G401.6 (cell line): Measurements from ENCODE around the gene HCN3.
"Not testable (repeated sequence)": the region's sequence is repeated elsewhere in the genome, so short reads cannot be mapped to it uniquely, and the experiment has no call there.

ENCODE experiments used
- FAIRE-seq: peaks from 2 replicates; lab custom pipeline; 2012; peaks lifted over from hg19 to GRCh38; lab: Jason Lieb, UNC

The HCN3 gene

DNA sequence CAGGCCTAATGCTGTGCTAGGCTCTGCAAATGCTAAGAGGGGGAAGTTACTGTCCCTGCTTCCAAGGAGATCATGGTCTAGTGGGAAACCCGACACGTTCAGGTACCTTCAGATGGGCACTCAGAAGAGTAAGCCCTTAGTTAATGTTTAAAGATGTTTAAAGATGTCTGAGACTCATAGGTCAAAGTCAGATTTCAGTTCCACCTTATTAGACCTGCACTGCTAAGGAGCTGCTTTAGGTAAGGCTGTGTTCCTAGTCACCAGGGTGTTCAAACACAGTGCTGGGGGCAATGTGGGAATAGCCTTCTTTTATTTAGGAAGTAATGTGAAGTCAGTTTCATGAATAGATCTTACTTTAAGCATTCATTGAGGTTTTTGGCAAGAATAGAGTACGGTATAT, 39.7 kb downstream of the HCN3 start:
- FAIRE-seq, result no peak

DNA sequence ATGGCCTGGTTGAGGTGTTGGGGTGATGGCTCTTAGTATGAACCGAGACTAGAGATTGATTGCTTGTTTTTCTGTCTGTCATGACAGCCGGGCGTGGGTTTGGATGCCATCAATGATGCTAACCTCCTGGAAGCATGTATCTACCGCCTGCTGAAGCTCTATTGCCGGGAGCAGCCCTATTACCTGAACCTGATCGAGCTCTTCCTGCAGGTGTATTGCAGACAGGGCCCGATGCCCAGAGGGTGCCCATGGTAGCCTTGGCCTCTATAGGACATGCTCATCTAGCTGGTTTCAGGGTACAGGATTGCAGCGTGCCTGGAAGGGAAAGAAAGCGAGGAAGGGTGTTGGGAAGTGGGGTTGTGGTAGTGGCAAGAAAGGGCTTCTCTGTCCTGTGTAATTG, 40.8 kb downstream of the HCN3 start:
- FAIRE-seq, result no peak

DNA sequence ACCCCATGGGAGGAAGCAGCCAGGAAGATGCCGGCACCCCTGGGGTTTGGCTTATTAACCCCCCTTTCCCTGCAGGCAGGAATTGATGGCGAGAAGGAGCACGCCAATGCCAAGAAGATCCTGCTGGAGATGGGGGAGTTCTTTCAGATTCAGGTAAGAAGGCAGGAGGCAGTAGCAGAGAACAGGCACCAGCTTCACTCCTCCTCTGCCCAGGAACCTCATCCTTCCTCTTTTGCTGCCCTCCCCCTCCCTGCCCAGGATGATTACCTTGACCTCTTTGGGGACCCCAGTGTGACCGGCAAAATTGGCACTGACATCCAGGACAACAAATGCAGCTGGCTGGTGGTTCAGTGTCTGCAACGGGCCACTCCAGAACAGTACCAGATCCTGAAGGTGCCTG, 42.3 kb downstream of the HCN3 start:
- no peak for FAIRE-seq

DNA sequence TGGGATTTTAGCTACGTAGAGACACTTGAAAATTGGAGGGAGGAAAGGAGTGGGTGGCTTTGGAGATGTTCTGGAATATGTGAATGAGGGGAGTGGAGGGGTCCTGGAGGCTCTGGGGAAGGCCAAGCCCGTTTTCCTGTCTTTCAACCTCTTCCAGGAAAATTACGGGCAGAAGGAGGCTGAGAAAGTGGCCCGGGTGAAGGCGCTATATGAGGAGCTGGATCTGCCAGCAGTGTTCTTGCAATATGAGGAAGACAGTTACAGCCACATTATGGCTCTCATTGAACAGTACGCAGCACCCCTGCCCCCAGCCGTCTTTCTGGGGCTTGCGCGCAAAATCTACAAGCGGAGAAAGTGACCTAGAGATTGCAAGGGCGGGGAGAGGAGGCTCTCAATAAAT, 43.0 kb downstream of the HCN3 start:
- FAIRE-seq, result no peak

DNA sequence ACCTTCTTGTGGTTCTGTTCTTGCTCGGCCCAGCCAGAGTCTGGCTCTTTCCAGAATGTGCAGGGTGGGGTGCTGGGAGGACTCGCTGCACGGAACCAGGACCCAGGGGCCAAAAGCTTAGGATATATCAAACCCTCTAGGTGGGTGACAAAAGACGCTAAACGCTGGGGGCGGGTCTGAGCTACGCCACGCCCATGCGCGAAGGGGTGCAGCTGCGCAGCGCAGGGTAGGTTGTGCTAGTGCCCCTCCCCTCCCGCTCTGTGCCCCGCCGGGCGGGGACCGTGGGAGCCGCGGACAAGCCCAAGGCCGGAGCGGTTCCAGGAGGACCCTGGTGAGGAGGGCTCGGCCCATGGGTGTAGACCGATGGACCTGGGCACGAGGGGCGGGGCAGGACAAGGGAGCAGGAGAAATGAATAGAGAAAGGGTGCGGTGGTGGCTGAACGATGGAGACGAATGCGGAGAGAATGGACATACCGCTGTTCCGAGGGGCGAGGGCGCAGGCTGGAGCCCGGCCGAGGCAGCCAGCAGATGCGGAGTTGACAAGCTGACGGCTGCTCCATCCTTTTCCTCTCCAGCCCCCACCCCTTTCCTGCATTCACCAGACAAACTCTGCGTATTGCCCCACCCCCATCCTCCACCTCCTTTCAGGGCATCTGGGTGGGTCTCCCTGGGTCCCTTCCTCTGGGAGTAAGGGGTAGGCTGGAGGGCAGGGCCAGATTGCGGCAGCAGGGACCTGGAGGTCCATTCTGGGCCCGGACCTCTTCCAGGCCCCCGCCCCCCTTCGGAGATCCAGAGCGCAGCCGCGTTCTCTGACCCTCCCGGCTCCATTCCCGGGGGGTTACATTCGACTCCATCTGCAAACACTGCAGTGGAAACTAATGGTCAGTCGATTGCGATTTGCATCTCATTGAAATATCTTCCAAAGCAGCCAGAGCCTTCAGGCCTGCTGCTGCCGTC, 43.7 kb downstream of the HCN3 start, which contains the start of gene RUSC1:
RUSC1 (plus strand) TSS at position 234 of the 957 bp plus-strand sequence. CDS start 880 bp downstream, outside the sequence.
- no peak for FAIRE-seq

DNA sequence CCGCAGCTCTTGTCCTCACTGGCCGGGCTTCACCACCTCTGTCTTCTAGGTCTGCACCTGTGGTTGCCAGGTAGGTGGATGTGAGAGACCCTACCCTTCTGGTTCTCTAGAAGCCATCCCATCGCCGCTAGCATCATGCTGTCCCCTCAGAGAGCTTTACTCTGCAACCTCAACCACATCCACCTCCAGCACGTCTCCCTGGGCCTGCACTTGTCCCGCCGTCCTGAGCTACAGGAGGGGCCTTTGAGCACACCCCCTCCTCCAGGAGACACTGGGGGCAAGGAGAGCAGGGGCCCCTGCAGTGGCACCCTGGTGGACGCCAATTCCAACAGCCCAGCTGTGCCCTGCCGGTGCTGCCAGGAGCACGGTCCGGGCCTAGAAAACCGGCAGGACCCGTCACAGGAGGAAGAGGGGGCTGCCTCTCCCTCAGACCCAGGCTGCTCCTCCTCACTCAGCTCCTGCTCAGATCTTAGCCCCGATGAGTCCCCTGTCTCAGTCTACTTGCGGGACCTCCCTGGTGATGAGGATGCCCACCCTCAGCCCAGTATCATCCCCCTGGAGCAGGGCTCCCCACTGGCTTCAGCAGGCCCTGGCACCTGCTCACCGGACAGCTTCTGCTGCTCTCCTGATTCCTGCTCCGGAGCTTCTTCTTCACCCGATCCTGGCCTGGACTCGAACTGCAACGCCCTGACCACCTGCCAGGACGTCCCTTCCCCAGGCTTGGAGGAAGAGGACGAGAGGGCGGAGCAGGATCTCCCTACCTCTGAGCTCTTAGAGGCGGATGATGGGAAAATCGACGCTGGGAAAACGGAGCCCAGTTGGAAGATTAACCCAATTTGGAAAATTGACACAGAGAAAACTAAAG, 44.6 kb downstream of the HCN3 start:
- FAIRE-seq, result no peak

DNA sequence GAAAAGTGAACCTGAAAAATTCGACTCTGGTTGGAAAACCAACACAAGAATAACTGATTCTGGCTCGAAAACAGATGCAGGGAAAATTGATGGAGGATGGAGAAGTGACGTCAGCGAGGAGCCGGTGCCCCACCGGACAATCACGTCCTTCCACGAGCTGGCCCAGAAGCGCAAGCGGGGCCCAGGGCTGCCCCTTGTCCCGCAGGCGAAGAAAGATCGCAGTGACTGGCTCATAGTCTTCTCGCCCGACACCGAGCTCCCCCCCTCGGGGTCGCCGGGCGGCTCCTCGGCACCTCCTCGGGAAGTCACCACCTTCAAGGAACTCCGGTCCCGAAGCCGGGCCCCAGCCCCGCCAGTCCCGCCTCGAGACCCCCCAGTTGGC, 45.3 kb downstream of the HCN3 start:
- no peak for FAIRE-seq

DNA sequence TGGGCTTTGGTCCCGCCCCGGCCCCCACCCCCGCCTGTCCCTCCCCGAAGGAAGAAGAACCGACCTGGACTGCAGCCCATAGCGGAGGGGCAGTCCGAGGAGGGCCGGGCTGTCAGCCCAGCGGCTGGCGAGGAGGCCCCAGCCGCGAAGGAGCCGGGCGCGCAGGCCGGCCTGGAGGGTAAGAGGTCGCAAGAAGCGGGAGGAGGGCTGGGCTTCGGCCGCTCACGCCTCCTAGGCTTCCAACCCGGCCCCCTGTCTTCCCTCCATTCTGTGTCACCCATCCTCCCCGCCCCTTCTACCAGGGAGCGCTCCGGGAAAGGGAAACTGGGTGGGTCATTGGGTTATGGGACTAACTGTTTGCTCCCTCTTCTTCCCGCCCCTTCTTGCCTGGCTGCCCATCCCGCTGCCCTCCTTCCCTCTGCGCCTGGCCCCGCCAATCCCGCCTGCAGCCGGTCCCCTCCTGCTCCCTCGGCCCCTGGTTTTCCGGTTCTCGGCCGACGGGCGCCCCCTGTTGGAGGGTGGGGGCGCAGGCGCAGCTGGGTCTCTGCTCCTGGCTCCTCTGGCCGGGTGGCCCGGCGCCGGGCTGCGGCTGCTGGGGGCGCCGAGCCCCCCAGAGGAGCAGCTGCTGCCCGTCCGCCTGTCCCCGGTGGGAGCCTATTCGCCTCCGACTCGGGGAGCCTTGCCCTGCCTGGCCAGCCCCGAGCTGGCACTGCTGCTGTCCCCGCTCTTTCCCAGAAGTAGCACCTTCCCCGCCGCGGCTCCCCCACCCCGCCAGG, 45.9 kb downstream of the HCN3 start:
- FAIRE-seq, result peak; percentile 97

DNA sequence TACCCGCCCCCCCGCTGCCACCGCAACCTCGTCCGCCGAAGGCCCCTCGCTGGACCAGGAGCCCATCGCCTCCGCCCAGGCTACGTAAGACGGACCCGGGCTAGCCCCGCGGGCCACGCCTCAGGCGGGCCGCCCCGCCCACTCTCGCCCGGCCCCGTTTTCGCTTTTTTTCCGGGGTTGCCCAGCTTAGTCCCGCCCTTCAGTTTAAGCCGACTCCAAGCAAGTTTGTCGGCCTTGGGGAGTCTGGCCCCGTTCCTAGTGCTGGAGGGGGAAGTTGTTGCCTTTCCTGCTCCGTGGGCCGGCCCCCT, 46.4 kb downstream of the HCN3 start:
- peak; percentile 51 for FAIRE-seq

DNA sequence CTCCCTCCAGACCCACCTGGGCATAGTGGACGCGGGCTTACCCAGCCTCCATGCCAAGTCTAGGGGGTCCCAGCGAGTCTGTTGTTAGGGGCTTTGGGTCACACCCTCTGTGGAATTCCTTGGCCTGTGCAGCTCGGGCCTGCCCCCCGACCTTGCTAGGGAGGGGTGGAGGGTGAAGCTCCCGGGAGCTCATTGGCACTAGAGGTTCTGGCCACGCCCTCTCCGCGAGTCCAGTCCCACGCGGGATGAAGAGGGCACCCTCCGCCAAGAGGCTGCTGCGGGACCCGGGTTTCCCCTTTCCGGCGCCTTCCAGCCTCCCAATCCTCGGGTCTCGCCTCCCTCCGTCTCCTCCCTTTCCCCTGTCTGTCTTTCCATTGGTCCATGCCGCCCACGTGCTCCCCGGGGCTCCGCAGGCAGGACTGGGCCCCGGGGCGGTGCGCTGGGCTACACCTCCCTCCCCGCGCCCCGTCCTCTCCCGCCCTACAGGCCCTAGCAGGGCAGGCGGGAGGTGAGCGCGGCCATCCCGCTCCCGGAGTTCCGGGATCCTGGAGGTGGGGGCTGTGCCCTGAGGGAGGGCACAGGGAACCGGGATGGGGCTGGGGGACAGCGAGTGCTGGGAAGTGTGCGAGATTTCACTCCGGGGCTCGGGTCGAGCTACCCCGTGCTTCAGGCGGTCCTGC, 46.9 kb downstream of the HCN3 start:
- peak; percentile 95 for FAIRE-seq

DNA sequence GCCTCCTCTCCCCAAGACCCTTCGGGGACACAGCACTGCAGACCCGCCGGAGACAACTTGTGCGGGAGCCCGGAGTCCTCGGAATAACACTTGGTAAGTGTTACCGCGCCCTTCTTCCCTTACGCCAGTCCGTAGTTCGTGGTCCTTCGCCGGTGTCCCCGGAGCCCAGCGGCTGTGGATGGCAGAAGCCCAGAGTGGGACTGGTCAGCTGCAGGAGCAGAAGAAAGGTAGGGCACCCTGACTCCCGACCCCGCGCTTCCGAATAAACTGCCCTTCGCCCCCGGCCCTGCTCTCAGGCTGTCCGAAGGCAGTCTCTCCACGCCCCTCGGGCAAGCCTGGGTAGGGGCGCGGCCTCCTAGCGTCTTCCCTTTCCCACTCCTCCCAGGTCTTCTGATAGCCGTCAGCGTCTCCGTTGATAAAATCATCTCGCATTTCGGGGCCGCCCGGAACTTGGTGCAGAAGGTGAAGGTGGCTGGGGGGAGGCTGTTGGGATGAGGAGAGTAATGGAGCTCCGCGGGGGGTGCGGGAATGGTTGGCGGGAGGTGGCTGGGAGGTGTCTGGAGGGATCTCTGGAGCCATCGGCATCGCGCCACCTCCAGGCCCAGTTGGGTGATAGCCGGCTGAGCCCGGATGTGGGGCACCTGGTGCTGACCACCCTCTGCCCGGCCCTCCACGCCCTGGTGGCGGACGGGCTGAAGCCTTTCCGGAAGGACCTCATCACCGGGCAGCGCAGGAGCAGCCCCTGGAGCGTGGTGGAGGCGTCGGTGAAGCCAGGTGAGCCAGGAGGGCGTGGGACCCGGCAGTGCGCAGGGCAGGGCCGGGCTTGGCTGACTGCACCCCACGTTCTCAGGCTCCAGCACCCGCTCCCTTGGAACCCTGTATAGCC, 47.7 kb downstream of the HCN3 start:
- no peak for FAIRE-seq

DNA sequence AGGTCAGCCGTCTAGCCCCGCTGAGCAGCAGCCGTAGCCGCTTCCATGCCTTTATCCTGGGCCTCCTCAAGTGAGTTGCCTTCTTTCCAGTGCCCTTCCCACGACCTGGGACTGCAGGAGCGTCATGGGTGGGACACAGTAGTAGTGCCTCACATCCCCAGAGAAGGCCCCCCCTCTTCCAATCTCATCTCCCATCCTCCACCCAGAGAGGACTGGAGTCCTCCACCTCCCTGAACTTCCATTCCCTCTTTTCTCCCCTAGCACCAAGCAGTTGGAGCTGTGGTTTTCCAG, 48.3 kb downstream of the HCN3 start:
- FAIRE-seq, result no peak

DNA sequence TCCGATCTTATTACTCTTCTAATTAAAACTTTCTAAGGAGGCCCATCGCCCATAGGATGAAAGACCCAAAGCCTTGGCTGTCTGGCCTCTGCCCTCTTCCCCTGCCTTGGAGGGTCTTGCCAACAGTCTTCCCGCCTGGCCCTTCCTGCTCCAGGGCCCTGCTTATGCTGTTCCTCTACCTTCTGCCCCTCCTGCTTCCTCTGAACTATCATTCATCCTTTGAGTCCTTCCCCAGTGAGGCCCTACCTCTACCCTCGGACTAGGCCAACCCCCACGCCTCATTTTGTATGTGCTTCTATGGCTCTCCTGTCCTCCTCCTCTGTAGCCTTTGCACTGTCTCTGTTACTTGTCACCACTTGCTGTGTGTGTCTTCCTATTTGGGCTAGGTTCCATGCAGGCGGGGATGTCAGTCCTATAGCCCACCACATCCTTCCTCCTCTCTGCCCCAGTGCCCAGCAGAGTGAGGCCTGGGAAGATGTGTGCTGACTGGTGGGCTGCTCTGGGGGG, 48.8 kb downstream of the HCN3 start:
- no peak for FAIRE-seq

DNA sequence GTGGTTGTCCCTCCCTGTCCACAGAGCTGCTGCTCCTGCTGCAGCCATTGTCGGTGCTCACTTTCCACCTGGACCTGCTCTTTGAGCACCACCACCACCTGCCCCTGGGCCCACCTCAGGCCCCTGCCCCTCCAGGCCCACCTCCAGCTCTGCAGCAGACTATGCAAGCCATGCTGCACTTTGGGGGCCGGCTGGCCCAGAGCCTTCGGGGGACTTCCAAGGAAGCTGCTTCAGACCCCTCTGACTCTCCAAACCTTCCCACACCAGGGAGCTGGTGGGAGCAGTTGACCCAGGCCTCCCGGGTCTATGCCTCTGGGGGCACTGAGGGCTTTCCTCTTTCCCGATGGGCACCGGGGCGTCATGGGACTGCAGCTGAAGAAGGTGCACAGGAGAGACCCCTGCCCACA, 49.4 kb downstream of the HCN3 start:
- no peak for FAIRE-seq

DNA sequence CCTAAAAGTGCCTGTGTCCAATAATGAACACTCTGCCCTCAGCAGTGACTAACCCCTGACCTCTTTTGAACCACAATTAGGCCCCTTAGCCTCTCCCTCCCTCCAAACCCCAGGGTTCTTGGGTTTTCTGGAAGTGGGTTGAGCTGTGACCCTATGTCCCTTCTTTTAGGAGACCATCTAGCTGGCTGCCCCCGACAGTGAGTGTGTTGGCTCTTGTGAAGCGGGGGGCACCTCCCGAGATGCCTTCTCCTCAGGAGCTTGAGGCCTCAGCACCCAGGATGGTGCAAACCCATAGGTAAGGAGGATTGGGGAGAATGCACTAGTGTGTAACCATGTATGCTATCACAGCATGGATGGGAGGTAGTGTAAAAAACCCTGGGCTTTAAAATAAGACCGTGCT, 50.7 kb downstream of the HCN3 start:
- no peak for FAIRE-seq

DNA sequence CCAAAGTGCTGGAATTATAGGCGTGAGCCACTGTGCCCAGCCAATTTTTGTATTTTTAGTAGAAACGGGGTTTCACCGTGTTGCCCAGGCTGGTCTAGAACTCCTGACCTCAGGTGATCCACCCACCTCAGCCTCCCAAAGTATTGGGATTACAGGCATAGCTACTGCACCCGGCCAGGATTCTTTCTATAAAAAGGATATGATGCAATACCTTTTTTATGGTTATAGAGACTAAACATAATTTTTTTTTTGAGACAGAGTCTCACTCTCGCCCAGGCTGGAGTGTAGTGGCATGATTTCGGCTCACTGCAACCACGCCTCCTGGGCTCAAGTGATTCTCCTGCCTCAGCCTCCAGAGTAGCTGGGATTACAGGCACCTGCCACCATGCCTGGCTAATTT, 51.6 kb downstream of the HCN3 start:
- not testable (repeated sequence) for FAIRE-seq

DNA sequence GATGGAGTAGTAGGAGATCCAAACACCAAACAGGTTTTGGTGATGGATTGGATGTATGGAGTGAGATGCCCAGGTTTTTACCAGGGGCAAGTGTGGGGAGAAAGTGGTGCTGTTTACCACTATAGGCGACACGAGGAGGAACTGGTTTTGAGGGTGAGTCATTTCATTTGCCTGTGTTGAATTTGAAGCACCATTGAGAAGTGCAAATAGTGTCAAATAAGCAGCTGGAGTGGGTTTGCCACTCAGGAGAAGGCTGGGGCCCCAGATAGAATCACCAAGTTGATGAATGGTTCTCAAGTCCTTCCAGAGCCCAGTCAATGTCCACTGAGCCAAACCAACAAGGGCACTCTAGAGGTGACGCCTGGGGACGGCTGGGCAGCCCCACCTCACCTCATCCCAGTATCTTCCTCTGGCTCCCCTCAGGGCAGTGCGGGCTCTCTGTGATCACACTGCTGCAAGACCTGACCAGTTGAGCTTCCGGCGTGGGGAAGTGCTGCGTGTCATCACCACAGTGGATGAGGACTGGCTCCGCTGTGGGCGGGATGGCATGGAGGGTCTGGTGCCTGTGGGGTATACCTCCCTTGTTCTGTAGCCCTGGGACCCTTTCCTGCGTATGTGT, 52.8 kb downstream of the HCN3 start:
- no peak for FAIRE-seq

DNA sequence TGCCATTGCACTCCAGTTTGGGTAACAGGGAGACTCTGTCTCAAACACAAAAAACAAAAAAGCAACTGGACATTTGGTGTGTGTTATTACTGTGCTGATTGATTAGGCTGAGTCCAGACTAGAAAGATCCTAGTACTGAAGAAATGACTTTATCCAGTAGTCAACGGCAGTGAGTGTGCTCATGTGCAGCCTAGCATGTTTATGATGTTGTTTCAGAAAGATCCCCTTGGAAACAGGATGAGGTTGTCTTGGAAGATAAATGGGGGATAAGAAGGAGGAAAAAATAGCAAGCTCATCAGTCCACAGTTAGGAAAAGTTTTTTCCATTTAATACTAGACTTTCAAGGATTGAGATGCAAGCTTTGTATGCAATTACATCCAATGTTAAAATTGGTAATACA, 57.7 kb downstream of the HCN3 start:
- no peak for FAIRE-seq
